ENCODE measurements around the gene MYO6. TPM values are rescaled to one million over a fixed set of nuclear protein-coding genes. Genes with fewer than 3 reads are reported as not detected.
"Not testable (repeated sequence)": the region's sequence is repeated elsewhere in the genome, so short reads cannot be mapped to it uniquely, and the experiment has no call there.

The MYO6 gene
- total RNA-seq = 107 TPM

DNA sequence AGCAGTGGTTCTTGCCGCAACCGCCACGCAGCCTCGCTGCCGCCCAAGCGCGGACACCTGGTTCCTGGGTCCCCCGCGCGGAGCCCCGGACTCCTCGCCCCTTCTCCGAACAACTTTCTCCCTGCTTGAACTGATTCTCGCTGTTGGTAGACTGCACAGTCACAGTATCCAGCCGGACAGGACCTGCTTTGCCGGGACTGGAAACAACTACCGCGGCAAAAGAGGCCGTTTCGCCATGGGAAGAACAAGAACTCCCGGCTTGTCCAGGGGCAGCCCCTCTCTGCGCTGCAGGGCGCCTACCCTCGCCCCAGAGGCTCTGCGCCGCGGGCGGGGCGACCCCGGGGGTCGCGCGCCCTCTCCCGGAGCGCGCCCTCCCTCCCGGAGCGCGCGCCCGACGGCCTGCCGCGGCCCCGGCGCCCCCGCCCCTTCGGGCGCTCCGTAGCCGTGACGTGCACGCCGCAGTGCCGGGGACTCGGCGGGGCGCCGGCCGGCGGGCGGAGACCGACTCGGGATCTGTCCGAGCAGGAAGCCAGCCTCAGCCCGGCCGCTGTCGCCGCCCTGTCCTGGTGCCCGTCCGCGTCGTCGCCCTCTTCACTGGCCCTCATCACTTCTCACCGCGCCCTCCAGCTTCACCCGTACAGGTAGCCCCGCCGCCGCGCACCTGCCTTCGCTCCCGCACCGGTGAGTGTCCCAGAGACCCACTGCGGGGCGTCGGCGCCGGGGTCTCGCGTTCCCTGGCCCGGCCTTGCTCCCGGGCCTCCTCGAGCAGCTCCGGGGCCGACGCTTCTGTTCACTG, at the start of gene MYO6:
MYO6 (plus strand) TSS at position 497 of the 796 bp plus-strand sequence. CDS start 68,309 bp downstream, outside the sequence.
- DNase-seq (ENCODE audit: low spot score) = peak; percentile 74

GRCh38 chr6:75708334-75708733, 40.7 kb upstream of the MYO6 start:
- not testable (repeated sequence) for DNase-seq (ENCODE audit: low spot score)

DNA sequence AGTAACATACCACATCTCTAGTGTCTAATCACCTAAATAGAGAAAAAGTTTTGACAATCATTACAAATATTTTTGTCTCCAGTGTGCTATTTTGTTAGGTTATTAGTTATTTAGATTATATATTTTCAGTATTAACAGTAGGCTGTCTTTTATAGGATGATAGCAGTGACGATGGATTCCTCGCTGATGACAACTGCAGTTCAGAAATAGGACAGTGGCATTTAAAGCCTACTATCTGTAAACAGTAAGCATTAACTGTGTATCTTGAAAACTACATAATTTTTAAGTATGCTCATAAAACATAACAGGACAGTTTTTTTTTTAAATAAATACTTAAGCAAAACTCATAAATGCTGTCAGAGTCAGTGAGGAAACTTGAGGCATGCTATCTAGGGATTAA, 37.9 kb upstream of the MYO6 start:
- DNase-seq (ENCODE audit: low spot score) = no peak

- no peak for DNase-seq (ENCODE audit: low spot score)
These were observed 29.9 kb upstream of the MYO6 start for GRCh38 chr6:75719133-75719532.

DNA sequence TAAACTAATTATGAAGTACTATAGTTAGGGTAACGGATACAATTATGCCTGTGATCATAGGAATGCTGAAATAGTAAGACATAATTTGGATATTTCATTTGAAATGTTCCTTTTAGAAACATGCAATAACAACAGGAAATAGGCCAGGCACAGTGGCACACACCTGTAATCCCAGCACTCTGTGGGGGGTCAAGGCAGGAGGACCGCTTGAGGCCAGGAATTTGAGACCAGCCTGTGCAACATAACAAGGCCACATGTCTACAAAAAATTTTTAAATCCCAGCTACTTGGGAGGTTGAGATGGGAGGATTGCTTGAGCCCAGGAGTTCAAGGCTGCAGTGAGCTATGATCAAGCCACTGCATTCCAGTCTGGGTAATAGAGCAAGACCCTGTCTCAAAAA, 25.7 kb upstream of the MYO6 start:
- no peak for DNase-seq (ENCODE audit: low spot score)

GRCh38 chr6:75727206-75727605, 21.8 kb upstream of the MYO6 start:
- no peak for DNase-seq (ENCODE audit: low spot score)

- not testable (repeated sequence) for DNase-seq (ENCODE audit: low spot score)
These were observed 18.0 kb upstream of the MYO6 start for GRCh38 chr6:75731029-75731428.

DNA sequence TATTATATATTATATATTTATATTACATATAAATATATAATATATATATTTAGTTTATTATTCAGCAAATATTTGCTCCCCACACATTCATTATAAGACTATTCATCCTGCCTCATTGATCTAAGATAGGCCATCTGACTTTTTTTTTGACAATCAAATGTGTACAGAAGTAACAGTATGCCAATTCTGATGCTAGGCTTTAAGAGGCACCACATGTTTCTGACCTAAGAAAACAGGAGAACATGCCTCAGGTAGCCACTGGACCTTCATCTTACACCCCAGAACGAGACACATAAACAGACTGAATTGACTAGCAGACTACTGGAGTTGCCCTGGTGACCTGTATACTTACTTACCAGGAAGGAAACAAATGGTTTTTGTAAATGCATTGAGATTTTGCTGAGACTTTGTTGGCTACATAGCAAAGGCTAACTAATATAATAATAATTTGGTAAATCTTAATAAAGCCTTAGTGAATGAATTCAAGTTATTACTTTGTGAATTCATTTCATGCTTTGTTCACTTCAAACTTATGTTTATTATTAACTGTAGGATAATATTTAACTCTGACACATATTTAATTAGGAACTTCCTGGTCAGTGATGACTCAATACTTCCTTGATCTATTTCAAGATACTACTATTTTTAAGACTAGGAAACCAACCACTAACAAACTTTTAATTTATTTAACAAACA, 13.4 kb upstream of the MYO6 start:
- DNase-seq (ENCODE audit: low spot score) = peak; percentile 34

DNA sequence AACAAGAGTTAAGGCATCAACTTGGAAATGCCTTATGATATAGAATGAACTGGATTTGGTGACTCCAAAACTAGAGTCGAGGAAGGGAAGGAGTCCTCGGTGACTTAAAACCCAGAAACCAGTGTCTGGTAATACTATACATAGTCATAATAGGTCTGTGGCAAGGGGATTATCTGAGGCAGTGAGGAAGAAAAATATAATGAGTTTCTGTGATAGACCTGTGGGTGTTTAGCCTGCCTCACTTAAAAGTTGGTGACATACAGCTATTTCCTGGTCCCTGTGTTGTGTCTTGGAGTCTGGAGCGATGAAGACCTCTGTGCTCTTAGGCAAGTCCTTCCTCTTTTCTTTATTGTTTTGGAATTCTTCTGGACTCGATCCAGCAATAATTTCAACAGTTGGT, 5.1 kb upstream of the MYO6 start:
- DNase-seq (ENCODE audit: low spot score) = no peak

DNA sequence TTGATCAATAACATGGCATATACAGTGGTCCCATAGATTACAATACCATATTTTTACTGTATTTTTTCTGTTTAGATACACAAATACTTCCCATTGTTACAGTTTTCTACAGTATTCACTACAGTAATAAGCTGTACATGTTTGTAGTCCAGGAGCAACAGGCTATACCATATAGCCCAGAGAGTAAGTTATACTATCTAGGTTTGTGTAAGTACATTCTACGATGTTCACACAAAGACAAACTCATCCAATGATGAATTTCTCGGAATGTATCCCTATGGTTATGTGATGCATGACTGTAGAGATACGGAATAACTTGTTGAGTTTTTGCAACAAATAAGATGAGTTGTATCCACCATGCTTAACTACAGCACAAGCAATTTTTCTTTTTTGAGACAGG, 3.6 kb upstream of the MYO6 start:
- no peak for DNase-seq (ENCODE audit: low spot score)

GRCh38 chr6:75746221-75746620, 2.8 kb upstream of the MYO6 start:
- DNase-seq (ENCODE audit: low spot score) = no peak

- no peak for DNase-seq (ENCODE audit: low spot score)
These were observed 1.7 kb upstream of the MYO6 start for GRCh38 chr6:75747152-75747992.

GRCh38 chr6:75748003-75748742, 866 bp upstream of the MYO6 start:
- DNase-seq (ENCODE audit: low spot score) = no peak

- DNase-seq (ENCODE audit: low spot score) = no peak
These were observed 2.4 kb downstream of the MYO6 start for GRCh38 chr6:75751443-75751842.

- DNase-seq (ENCODE audit: low spot score) = no peak
These were observed 3.3 kb downstream of the MYO6 start for GRCh38 chr6:75752365-75752764.

DNA sequence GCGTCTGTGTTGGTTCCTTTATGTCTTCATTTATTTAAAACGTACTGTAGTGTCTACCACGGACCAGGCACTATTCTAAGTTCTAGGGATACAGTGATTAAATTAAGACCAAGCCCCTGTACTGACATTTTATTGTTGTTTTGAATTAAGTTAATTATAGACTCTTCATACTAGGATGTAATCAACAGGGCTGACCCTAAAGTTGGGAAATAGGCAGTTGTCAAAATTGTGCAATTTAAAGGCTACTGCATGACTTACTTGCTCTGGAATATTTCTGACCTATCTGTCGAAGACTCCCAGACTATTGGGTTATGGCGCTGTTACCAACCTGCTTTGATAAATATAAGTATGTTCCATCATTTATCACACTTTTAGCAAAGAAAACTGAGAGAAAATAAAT, 6.7 kb downstream of the MYO6 start:
- DNase-seq (ENCODE audit: low spot score) = no peak

DNA sequence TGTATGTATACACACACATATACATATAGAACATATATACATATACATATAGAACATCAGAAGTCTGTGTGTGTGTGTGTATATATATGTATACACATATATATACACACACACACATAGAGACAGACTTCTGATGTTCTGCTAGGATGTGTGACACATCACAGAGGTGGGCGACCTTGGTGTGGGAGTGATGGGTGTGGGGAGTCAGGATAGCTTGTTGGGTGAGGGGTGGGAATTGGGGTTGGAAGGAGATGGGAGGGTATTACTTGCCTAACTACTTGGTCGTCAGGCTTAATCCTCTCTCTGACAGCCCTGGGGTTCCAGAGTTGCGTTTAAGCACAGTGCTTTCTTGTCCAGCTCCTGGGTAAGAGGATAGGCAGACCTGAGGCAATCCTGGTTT, 8.3 kb downstream of the MYO6 start:
- no peak for DNase-seq (ENCODE audit: low spot score)

GRCh38 chr6:75758061-75758460, 9.0 kb downstream of the MYO6 start:
- DNase-seq (ENCODE audit: low spot score) = no peak

GRCh38 chr6:75759207-75759606, 10.2 kb downstream of the MYO6 start:
- no peak for DNase-seq (ENCODE audit: low spot score)

DNA sequence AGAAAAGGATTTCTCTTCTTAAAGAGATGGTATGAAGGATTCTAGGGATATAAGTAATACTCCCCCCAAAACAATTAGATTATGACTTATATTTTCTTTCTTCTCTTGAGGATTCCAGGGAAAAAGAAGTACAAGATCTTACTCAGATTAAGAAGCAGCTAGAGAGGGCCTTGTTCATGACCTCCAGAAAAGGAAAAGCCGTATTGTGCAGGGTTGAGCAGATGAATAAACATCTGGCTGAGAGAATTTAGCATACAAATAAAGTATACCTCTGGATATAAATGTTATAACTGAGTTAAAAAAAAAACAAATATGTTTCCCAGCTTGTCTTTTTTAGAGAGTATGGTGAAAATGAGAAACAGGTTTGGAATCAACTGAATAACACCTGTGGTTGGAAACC, 11.3 kb downstream of the MYO6 start:
- DNase-seq (ENCODE audit: low spot score) = no peak

- DNase-seq (ENCODE audit: low spot score) = no peak
These were observed 12.4 kb downstream of the MYO6 start for GRCh38 chr6:75761489-75761888.

DNA sequence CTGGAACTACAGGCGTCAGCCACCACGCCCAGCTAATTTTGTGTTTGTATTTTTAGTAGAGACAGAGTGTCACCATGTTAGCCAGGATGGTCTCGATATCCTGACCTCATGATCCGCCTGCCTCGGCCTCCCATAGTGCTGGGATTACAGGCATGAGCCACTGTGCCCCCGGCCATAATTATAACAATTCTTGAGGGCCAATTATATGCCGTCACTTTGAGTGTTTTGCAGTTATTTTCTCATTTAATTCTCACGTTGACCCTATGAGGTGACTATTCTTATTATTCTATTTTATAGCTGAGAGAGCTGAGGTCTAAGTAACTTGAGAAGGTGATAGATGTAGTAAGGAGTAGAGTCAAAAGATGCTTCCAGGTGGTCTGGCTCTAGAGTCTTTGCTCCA, 13.0 kb downstream of the MYO6 start:
- no peak for DNase-seq (ENCODE audit: low spot score)
